PC-9 (cell line): ENCODE data around the gene CCDC39.

Experiments
- CTCF ChIP-seq: fragments of 200-600 bp; sonication (generic); conservative IDR thresholded peaks from 2 replicates; pipeline ENCODE4 v1.6.1; 2017; ENCODE audit warnings: mixed run types, antibody characterized with exemption, mild to moderate bottlenecking, moderate library complexity
- EZH2 ChIP-seq: fragments of 200-600 bp; sonication (generic); IDR thresholded peaks from 2 replicates; pipeline ENCODE4 v1.8.0; 2017; ENCODE audit warnings: antibody characterized with exemption, low read depth

GRCh38 chr3:180704532-180704931, 25.2 kb upstream of the CCDC39 start:
- TF ChIP-seq CTCF (no peak), EZH2 (no peak)
